Lower leg skin (tissue), 3 donors: ENCODE results near the gene GPR21.

ENCODE experiments used
- CTCF ChIP-seq, 3 donors: fragments of 450-650 bp; IDR thresholded peaks; one replicate each; pipeline ENCODE4 v1.5.1; 2016; ENCODE audit warnings: antibody characterized with exemption in 3 of 3, mild to moderate bottlenecking in 3 of 3, moderate library complexity in 2 of 3
- POLR2A ChIP-seq, 2 donors: fragments of 450-650 bp; IDR thresholded peaks; one replicate each; pipeline ENCODE4 v1.6.1; 2016 to 2017; ENCODE audit warnings: antibody characterized with exemption in 2 of 2, mild to moderate bottlenecking in 1 of 2, moderate library complexity in 1 of 2

- no peak for TF ChIP-seq CTCF (IDR thresholded peaks at IDR 0.05)
- TF ChIP-seq POLR2A (IDR thresholded peaks at IDR 0.05) = no peak
Measured at GRCh38 chr9:123070198-123070597, 36.7 kb downstream of the GPR21 start.
